AG09309 (cell line): ENCODE measurements around the gene TAGLN2.

ENCODE experiments used
- DNase-seq: peaks from one replicate; pipeline ENCODE4 v3.0.0-alpha.2; 2010; ENCODE audit warnings: low read depth
- H3K4me3 ChIP-seq: 2 replicates; pipeline ENCODE4 v1.5.1; 2011; ENCODE audit warnings: mild to moderate bottlenecking, low read depth, low read length, moderate library complexity; ENCODE audit not compliant: control insufficient read depth
- CTCF ChIP-seq: IDR thresholded peaks from 2 replicates; pipeline ENCODE4 v1.5.1; 2011; ENCODE audit warnings: mild to moderate bottlenecking, low read depth, low read length, inconsistent platforms; ENCODE audit not compliant: insufficient read depth, control insufficient read depth; ENCODE audit errors: missing control alignments

Gene TAGLN2

GRCh38 chr1:159958719-159959380, 33.5 kb upstream of the TAGLN2 start:
- no peak for TF ChIP-seq CTCF
- H3K4me3 ChIP-seq = no peak overlapping the region
- no peak for DNase-seq

GRCh38 chr1:159957824-159958268, 32.5 kb upstream of the TAGLN2 start:
- DNase-seq = no peak
- TF ChIP-seq CTCF = no peak
- H3K4me3 ChIP-seq = no peak overlapping the region

- TF ChIP-seq CTCF = no peak
- no peak overlapping the region for H3K4me3 ChIP-seq
Measured at GRCh38 chr1:159955456-159955855, 30.1 kb upstream of the TAGLN2 start.

GRCh38 chr1:159953536-159954515, 28.5 kb upstream of the TAGLN2 start, which contains the start of gene SLAMF9:
Gene SLAMF9 (minus strand): TSS chr1:159954237. CDS start chr1:159954137, 100 bp downstream.
- H3K4me3 ChIP-seq = no peak within 1 kb of the TSS
- TF ChIP-seq CTCF = no peak
- no peak for DNase-seq

More at GRCh38 chr1:159955456-159955855, 30.1 kb upstream of the TAGLN2 start:
- DNase-seq = no peak

GRCh38 chr1:159952932-159953331, 27.6 kb upstream of the TAGLN2 start:
- TF ChIP-seq CTCF = no peak
- no peak overlapping the region for H3K4me3 ChIP-seq
- DNase-seq = no peak

- DNase-seq = no peak
- no peak overlapping the region for H3K4me3 ChIP-seq
- no peak for TF ChIP-seq CTCF
Measured at GRCh38 chr1:159951551-159951950, 26.2 kb upstream of the TAGLN2 start.
